ENCODE measurements around the gene CAD. TPM values are rescaled to one million over a fixed set of nuclear protein-coding genes. Genes with fewer than 3 reads are reported as not detected.

CAD gene
- total RNA-seq, 8 experiments from 2014 or later = 20.5 to 72.3 (median 31.5) TPM

DNA sequence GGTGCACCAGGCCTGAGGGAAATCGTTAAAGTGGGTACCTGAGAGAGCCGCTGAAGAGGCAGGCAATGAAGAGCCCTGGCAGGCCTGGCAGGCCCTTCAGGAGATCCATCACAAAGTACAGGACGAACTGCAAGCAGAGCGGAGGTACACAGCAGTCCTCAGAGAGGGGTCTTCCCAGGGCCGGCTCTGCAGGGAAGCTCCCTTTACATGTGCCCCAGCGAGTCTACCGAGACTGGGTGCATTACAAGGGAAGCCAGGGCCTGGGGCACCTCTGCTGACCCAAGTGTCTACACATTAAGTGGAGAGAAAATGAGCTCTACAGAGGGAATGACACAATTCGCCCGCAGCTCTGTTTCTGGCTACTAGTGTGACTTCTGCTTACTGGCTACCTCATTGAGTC, 13.4 kb upstream of the CAD start:
- no peak overlapping the region for H3K4me3 ChIP-seq
- H3K27ac ChIP-seq = no peak overlapping the region
- WGBS, 10 experiments = 75 to 100% (median 100%) methylated on average over 1 to 2 of the region's 9 CpGs; no CpG with 5 or more reads in 5 of the 10 experiments
- in situ Hi-C loops (cut with MboI; ENCODE audit: low pct_unique_long_range_greater_than_20kb in 2 of 9, low sequenced_read_pairs in 9 of 9, unreplicated experiment in 9 of 9) = loop anchor here in 2 of 9 experiments (10.0 to 25.0 kb wide), 2 partner anchors 109 to 116 kb away; partner anchors contain the start of genes EMILIN1 (in 1 of the 2) and KHK (in 1 of the 2)
- ATAC-seq (replicated peaks in 6 of 8) = no peak
- no peaks in the 10 kb centered on the region for H3K4me1 ChIP-seq (replicated peaks in 1 of 2)

DNA sequence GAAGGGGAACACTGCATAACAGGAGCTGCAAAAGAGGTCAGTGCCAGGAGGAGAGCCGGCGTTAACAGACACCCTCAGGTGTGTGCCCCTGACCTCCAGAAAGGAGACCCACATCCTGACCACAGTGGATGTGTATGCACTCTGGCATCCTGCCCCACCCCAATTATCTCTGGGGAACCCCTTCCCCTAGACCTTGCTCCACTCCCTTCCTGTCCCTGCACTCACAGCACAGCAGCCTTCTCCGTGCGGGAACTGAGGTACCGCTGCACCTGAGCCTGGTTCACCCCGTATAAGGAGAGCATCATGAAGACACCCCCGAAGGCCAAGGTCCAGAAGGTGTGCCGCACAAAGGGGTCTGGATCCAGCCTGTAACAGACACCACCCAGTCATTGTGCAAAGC, 12.6 kb upstream of the CAD start:
- no peak overlapping the region for H3K27ac ChIP-seq
- WGBS, 10 experiments = 92 to 100% (median 100%) methylated on average over 1 to 5 of the region's 8 CpGs; no CpG with 5 or more reads in 5 of the 10 experiments
- no peaks in the 10 kb centered on the region for H3K4me1 ChIP-seq (replicated peaks in 1 of 2)
- no peak for ATAC-seq (replicated peaks in 6 of 8)
- in situ Hi-C loops (cut with MboI; ENCODE audit: low pct_unique_long_range_greater_than_20kb in 2 of 9, low sequenced_read_pairs in 9 of 9, unreplicated experiment in 9 of 9) = loop anchor here in 2 of 9 experiments (10.0 to 25.0 kb wide), 2 partner anchors 110 to 117 kb away; partner anchors contain the start of genes EMILIN1 (in 1 of the 2) and KHK (in 1 of the 2)
- no peak overlapping the region for H3K4me3 ChIP-seq

DNA sequence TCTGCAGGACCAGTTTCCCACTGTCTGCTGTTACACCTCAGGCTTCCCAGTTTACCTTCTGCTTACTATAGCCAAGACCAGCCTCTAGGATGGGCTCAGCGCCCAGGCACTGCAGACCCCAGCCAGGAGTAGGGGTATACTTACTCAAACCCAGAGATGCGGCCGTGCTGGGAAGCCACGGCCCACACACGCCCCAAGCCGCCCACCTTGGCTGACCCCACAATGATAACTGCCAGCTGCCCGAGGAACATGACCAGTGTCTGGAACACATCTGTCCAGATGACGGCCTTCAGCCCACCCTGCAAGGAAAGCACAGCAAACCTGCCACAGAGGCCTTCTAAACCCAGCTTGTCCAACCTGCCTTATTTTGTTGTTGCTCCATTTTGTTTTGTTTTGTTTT, 12.0 kb upstream of the CAD start:
- ATAC-seq (replicated peaks in 6 of 8) = no peak
- H3K4me1 ChIP-seq (replicated peaks in 1 of 2) = no peaks in the 10 kb centered on the region
- H3K27ac ChIP-seq = no peak overlapping the region
- 80 to 100% (median 90%) methylated on average over 2 to 6 of the region's 8 CpGs; no CpG with 5 or more reads in 6 of the 10 experiments for WGBS, 10 experiments
- in situ Hi-C loops (cut with MboI; ENCODE audit: low pct_unique_long_range_greater_than_20kb in 2 of 9, low sequenced_read_pairs in 9 of 9, unreplicated experiment in 9 of 9) = loop anchor here in 2 of 9 experiments (10.0 to 25.0 kb wide), 2 partner anchors 110 to 118 kb away; partner anchors contain the start of genes EMILIN1 (in 1 of the 2) and KHK (in 1 of the 2)
- no peak overlapping the region for H3K4me3 ChIP-seq

DNA sequence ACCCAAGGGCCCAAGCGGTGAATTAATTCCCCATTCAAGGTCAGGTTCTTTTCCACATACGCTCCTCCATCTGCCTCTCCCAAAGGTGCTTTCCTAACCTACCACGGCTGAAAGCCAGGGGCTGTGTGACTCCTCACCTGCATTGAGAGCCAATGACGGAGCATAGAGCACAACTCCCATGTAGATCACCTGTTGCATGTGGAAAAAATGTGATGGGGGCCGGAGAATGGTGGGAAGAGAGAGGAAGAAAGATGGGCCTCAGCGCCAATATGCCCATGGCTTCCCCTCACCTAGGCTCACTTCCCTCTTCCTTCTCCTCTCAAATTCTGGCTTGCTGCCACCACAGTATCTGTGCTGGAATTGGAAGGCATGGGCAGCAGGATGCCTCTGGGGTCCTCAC, 10.8 kb upstream of the CAD start:
- Histone ChIP-seq H3K4me3 (no peak overlapping the region), H3K27ac (no peak overlapping the region), H3K4me1 (replicated peaks in 1 of 2) (peaks cover 5 to 8% of the 10 kb centered on the region in 2 donors)
- no peak for ATAC-seq (replicated peaks in 6 of 8)
- 86 to 100% (median 100%) methylated on average over 1 to 3 of the region's 6 CpGs; no CpG with 5 or more reads in 4 of the 10 experiments for WGBS, 10 experiments
- in situ Hi-C loops (cut with MboI; ENCODE audit: low pct_unique_long_range_greater_than_20kb in 2 of 9, low sequenced_read_pairs in 9 of 9, unreplicated experiment in 9 of 9) = loop anchor here in 2 of 9 experiments (10.0 to 25.0 kb wide), 2 partner anchors 112 to 119 kb away; partner anchors contain the start of genes EMILIN1 (in 1 of the 2) and KHK (in 1 of the 2)

DNA sequence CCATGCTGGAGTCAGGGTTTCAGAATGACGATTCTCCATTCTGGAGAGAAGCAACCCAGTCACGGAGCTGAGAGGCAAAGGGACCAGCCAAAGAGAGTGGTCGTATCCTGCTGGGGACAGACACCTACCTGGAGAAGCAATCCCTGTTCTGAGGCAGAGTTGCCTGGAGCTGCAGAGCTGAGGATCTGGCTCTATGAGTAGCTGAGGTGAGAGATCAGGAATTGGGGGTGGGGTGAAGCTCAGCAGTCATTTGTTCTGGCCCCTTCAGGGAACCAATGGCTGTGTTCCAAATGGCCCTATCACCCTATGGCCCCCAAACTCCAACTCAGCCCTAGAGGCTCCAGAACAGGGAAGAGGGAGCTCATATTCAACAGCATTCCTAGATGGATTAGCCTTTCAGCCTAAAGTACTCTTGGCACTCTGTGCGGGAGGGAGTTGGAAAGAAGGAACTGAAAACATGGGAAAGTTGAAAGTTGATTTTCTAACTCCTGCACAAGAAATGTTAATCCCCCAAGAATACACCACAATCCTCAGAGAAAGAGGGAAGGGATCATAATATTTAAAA, 8.6 kb upstream of the CAD start:
- 83 to 100% (median 100%) methylated on average over 1 to 2 of the region's 4 CpGs; no CpG with 5 or more reads in 2 of the 10 experiments for WGBS, 10 experiments
- Histone ChIP-seq H3K4me1 (replicated peaks in 1 of 2) (peaks cover 8 to 10% of the 10 kb centered on the region in 2 donors), H3K4me3 (no peak overlapping the region), H3K27ac (no peak overlapping the region)
- in situ Hi-C loops (cut with MboI; ENCODE audit: low pct_unique_long_range_greater_than_20kb in 2 of 9, low sequenced_read_pairs in 9 of 9, unreplicated experiment in 9 of 9) = loop anchor here in 2 of 9 experiments (10.0 to 25.0 kb wide), 2 partner anchors 114 to 121 kb away; partner anchors contain the start of genes EMILIN1 (in 1 of the 2) and KHK (in 1 of the 2)
- no peak for ATAC-seq (replicated peaks in 6 of 8)

DNA sequence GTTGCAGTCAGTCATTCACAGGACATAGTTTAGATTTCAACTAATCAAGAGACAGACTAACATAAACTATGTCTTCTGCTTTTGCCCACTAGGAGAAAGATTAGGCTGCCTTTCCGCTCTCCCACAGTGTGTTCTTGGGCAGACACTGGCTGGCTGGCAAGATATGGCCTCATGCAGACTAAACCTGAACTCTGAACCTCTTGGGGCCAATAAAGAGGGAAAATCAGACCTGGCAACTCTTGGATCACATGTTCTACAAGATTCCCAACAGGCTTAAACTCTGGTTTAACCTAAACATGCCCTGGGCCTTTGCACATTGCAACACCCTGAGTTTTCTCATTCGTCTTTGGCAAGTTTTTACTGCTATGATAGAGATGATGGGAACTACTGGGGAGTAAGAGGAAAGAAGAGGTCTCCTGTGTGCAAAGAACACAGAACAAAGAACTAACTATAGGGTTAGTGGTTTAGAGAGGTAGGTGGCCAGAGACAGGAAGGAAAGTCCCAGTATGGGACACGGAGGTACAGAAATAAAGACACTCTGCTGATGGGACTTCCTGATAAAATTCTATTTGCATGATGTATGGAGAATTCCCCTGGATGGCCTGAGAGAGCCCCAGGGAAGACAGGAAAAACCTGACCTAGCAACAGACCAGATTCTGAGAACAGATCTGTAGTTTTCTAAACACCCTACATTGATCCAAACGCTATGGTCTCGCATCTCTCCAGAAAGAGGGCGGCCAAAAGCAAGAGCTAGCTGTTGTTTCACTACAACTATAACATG, 7.4 kb upstream of the CAD start:
- 76 to 100% (median 92%) methylated on average over 2 to 4 of the region's 6 CpGs for WGBS, 10 experiments
- no peak for ATAC-seq (replicated peaks in 6 of 8)
- Histone ChIP-seq H3K27ac (no peak overlapping the region), H3K4me3 (no peak overlapping the region), H3K4me1 (replicated peaks in 1 of 2) (peaks cover 11 to 13% of the 10 kb centered on the region in 2 donors)
- in situ Hi-C loops (cut with MboI; ENCODE audit: low pct_unique_long_range_greater_than_20kb in 2 of 9, low sequenced_read_pairs in 9 of 9, unreplicated experiment in 9 of 9) = loop anchor here in 2 of 9 experiments (10.0 to 25.0 kb wide), 2 partner anchors 115 to 123 kb away; partner anchors contain the start of genes EMILIN1 (in 1 of the 2) and KHK (in 1 of the 2)

DNA sequence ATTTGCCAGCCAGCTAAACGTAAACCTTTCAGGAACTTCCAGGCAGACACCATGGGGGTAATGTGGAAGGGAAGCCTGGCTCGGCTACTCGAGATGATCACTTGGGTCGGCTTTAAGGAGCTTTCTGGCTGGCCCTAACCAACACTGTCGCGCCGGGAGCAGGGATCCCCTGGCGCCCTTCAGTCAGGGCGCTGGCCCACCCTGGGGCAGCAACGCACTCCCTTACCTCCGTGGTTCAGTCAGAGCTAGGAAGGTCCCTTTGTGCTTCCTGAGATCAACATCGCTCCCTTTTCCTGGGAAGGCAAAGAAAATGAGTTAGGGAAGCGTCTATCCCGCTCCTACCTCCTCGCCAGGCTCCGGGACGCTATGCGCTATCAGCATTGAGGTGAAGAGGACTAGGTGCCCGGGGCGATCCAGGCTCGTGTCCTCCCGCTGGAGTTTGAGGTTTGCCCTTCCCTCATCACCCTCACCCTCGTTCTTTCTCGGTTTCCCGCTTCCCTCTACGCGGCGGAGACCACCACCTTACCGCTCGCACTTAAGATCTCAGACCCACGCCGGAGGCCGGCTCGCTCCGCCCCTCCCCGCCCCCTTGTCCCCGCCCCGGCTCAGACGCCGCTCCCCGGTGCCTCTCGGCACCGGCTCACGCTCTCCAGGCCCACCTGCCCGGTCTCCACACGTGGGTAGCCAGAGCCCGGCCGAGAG, 5.8 kb upstream of the CAD start:
- WGBS, 10 experiments = 0 to 8% (median 2%) methylated on average over 2 to 17 of the region's 48 CpGs; no CpG with 5 or more reads in 3 of the 10 experiments
- peak in 5 of 8 experiments; percentile 1 to 78 (median 8) for ATAC-seq (replicated peaks in 6 of 8)
- Histone ChIP-seq H3K4me1 (replicated peaks in 1 of 2) (peaks cover 13 to 17% of the 10 kb centered on the region in 2 donors), H3K4me3 (peak overlapping the region; percentile 85 to 95 (median 93)), H3K27ac (peak overlapping the region; percentile 98)
- in situ Hi-C loops (cut with MboI; ENCODE audit: low pct_unique_long_range_greater_than_20kb in 2 of 9, low sequenced_read_pairs in 9 of 9, unreplicated experiment in 9 of 9) = loop anchor here in 1 of 9 experiments (25.0 kb wide), 1 partner anchor 124 kb away; the partner anchor contains the start of genes EMILIN1 and KHK

DNA sequence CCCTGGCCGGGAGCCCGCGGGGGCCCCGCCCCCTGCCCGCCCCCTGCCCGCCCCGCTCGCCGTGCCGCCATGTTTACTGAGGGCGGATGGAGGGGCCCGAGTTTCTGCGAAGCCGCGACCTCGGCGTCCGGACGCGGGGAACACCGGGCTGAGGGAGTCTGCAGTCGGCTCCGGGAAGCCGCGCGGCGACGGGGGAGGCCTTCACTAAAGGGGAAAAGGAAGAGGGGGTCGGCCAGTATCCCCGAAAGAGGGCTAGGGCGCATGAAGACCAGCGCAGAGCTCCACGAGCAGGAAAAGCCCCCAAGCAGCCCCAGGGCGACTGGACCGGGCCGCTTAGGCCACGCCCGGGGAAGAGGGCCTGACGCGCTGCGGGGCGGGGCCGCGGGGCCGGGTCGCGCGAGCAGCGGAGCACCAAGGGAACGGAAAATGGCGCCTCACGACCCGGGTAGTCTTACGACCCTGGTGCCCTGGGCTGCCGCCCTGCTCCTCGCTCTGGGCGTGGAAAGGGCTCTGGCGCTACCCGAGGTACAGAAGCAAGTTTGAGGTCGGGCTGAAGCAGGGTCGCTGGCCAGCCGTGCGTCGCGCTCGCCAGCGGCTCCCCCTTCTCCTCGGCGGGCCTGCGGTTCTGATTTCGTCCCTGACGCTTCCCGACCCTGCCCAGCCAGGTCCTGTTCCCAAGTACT, 5.1 kb upstream of the CAD start, which contains the start of the genes ATRAID and SLC5A6:
Gene ATRAID, plus strand, starts transcription at position 99 of the 683 bp plus-strand sequence. Its CDS starts 328 bp downstream, at position 427.
Gene SLC5A6, minus strand, starts transcription at position 326 of the 683 bp plus-strand sequence. CDS start 4,618 bp downstream, outside the sequence.
- WGBS, 10 experiments = 0 to 1% (median 0%) methylated on average over 1 to 14 of the region's 73 CpGs; no CpG with 5 or more reads in 7 of the 10 experiments
- peaks cover 19 to 23% of the 10 kb centered on the region in 2 donors for H3K4me1 ChIP-seq (replicated peaks in 1 of 2)

DNA sequence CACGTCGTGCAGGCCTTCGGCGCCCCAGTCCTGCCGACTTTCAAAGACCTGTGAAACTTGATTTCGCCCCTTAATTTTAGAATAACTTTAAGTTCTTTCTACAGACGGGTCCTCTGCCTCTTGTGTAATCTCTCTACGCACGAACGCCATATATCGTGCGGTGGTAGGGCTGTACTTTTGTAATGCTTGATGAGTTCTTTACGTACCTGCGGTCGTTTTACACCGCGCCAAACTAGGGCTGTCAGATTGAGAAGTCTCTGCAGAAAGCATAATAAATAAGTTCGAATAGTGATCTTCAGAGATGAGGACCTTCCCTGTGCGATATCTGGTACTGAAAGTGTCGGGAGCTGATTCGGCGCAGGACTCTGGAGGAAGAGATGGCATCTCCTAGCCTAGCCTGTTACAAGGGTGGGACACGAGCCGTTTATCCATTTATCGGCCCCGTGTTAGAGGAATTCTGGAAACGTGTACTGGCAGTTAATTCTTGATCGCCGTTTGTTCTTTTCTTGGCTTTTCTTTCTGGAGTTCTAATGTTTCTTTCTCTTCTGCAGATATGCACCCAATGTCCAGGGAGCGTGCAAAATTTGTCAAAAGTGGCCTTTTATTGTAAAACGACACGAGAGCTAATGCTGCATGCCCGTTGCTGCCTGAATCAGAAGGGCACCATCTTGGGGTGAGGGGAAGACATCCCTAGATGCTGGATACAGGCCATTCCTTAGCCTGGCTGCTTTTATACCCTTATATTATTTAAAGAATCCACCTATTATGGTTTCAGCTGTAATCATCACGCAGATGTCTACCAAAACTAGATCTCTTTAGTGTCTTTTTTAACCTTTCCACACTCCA, 4.3 kb upstream of the CAD start:
- Histone ChIP-seq H3K4me1 (replicated peaks in 1 of 2) (peaks cover 19 to 23% of the 10 kb centered on the region in 2 donors), H3K27ac (peak overlapping the region; percentile 98), H3K4me3 (peak overlapping the region; percentile 85 to 95 (median 93))
- WGBS, 10 experiments = 2 to 50% (median 6%) methylated on average over 1 to 31 of the region's 34 CpGs
- peak in 3 of 8 experiments; percentile 3 to 6 (median 4) for ATAC-seq (replicated peaks in 6 of 8)
- in situ Hi-C loops (cut with MboI; ENCODE audit: low pct_unique_long_range_greater_than_20kb in 2 of 9, low sequenced_read_pairs in 9 of 9, unreplicated experiment in 9 of 9) = loop anchor here in 1 of 9 experiments (25.0 kb wide), 1 partner anchor 126 kb away; the partner anchor contains the start of genes EMILIN1 and KHK

More for the DNA sequence above, 5.1 kb upstream of the CAD start, which contains the start of the genes ATRAID and SLC5A6:
- peak within 1 kb of the TSS; percentile 85 to 95 (median 93) for H3K4me3 ChIP-seq
- peak within 1 kb of the TSS; percentile 98 for H3K27ac ChIP-seq
- in situ Hi-C loops (cut with MboI; ENCODE audit: low pct_unique_long_range_greater_than_20kb in 2 of 9, low sequenced_read_pairs in 9 of 9, unreplicated experiment in 9 of 9) = loop anchor here in 1 of 9 experiments (25.0 kb wide), 1 partner anchor 125 kb away; the partner anchor contains the start of genes EMILIN1 and KHK
- peak; percentile 81 to 92 (median 89) for ATAC-seq (replicated peaks in 6 of 8)

DNA sequence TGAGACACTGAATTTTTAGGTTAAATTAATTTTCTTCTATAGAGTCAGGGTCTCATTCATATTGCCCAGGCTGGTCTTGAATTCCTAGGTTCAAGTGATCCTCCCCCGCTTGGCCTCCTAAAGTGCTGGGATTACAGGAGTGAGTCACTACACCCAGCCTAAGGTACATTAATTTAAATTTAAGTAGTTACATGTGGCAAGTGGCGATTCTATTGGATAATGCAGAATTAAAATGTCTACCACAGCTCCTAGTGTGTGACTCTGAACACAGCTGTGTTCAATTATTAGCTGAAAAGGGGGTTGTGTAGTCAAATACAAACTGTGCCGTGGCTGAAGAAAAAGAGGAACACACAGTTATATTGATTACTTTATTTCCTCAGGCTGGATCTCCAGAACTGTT, 2.2 kb upstream of the CAD start:
- peak in 2 of 8 experiments; percentile 2 to 3 for ATAC-seq (replicated peaks in 6 of 8)
- H3K4me1 ChIP-seq (replicated peaks in 1 of 2) = peaks cover 26 to 31% of the 10 kb centered on the region in 2 donors
- in situ Hi-C loops (cut with MboI; ENCODE audit: low pct_unique_long_range_greater_than_20kb in 2 of 9, low sequenced_read_pairs in 9 of 9, unreplicated experiment in 9 of 9) = loop anchor here in 1 of 9 experiments (25.0 kb wide), 1 partner anchor 128 kb away; the partner anchor contains the start of genes EMILIN1 and KHK
- H3K4me3 ChIP-seq = no peak overlapping the region
- WGBS, 10 experiments = 6 to 100% (median 94%) methylated on average over 1 to 3 of the region's 3 CpGs; no CpG with 5 or more reads in 1 of the 10 experiments
- no peak overlapping the region for H3K27ac ChIP-seq
